Stimulated activated naive CD4-positive, alpha-beta T cell (primary cell): Measurements from ENCODE around the gene RUVBL1.
A peak's percentile ranks its signal among the peaks of the same experiment; 100 is the strongest.

ENCODE experiments used
- DNase-seq, 6 experiments: peaks; one replicate each; lab custom pipeline; 2025; lab: John Stamatoyannopoulos, UW

The RUVBL1 gene

DNA sequence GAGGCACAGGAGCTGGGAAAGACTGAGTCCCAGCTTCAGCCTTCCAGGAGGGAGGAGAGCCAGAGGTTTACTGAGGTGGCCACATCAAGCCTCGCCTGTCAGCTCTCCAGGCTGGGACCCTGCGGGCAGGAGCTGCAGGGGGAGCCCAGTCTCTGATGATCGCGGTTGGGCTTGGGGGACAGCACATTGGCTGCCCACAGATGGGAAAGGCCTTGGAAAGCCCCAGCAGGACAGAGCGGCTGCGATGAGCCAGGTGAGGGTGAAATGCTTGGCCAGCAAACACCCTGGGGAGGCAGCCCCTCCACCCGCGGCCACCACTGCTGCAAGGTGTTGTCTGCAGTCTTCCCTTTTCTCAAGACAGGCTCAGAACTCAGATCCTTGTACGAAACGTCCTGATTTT lies 40.2 kb downstream of the RUVBL1 start:
- DNase-seq, result no peak

DNA sequence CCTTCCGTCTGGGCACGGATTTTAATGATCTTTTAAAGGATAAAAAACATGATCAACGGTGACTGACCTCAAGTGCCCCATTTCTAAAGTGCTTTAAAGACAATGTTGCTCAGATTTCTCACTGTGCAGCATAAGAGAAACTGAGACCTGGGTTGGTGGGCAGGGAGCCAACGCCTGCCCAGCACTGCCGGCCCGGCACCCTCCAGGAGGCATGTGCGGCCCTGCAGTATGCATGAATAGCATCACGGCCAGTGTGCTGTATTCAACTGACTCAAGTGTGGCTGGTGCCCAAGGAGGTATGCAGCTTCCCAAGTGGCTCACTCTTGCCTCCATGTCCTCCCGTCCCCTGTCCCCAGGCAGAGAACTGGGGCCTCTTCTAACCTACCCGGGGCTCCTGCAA lies 41.1 kb downstream of the RUVBL1 start:
- no peak for DNase-seq

GRCh38 chr3:128081846-128082245 lies 41.8 kb downstream of the RUVBL1 start:
- DNase-seq, result no peak

DNA sequence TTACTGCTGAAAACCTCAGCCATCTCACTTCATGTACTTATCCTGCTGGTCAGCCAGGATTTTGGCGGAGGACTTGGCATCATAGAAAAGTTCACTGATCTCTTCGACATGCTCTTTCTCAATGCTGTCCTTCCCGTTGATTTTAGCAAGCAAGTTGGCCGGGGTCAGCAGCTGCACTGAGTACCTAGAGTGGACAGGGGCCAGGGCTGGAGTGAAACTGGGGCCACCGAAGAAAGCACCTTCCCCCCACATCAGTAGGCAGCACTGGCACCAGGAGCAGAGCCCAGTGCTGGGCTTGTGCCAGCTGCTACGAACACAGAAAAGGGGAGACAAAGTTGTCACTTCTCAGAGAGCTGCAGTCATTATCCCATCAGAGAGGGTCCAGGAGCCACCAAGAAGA lies 42.4 kb downstream of the RUVBL1 start:
- no peak for DNase-seq

DNA sequence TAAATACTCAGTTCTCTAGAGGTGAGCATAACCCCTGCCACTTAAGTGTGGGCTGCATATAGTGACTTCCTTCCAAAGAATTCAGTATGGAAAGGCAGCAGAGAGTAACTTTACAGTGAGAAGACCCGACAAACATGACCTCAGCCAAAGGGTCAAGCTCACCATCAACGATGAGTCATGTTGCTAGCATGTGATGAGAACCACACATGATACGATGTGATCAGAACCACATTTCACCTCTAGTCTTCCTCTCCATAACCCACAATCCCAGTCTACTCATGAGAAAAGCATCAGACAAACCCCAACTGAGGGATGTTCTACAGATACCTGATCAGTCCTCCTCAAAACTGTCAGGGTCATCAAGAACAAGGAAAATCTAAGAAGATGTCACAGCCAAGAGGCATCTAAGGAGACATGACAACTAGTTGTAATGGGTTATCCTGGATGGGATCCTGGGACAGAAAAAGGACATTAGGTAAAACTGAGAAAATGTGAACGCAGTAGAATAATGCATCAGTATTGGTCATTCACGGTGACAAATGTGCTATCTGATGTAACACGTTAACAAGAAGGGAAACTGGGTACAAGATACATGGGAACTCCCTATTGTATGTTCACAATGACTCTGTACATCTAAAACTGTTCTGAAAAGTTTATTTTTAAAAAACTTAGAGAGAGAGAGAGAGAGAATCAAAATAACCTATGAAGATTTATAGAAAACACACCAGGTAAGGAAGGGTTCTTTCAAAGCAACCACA lies 43.1 kb downstream of the RUVBL1 start:
- no peak for DNase-seq

GRCh38 chr3:128079823-128080222 lies 43.8 kb downstream of the RUVBL1 start:
- no peak for DNase-seq

GRCh38 chr3:128078875-128079274 lies 44.7 kb downstream of the RUVBL1 start:
- no peak for DNase-seq

DNA sequence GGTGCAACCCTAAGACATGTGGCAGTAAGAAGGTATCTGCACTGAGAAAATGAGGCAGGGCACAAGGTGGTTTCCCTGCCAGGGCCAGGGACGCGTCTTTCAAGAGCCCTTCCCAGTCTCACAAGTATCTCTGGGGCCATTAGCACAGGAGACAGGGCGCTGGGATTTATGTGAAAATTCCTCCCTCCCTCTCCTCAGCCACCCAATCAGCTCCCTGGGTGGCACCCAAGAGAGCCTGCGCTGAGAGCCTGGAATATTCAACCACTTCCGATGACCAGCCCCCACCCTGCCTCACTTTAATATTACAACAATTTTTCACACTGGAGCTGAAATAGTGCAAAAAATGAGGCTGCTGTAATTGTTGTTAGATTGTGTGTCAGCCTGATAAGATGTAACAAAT lies 45.3 kb downstream of the RUVBL1 start:
- no peak for DNase-seq

- DNase-seq, result no peak
These were observed 45.9 kb downstream of the RUVBL1 start for GRCh38 chr3:128077665-128078064.

DNA sequence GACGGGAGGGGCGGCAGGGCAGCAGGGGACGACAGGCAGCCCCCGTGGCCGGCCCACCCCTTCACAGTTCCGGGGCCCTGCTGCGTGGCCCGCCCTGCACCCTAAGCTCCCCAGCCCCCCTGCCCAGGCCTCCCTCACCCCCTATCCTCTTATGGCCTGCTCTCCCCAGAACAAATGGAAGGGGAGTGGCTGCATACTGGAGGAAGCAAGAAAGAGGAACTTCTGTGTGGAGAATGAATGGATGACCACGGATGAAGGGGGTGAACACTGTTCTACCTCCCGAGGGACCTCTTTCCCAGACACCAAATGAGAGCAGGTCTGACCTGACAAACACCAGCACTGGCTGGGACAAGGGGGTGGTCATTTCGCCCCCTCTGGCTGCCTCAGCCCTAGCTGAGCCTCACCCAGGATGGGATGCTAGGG lies 46.4 kb downstream of the RUVBL1 start:
- peak in 1 of 6 experiments; percentile 5 for DNase-seq

- DNase-seq, result peak in 5 of 6 experiments; percentile 8 to 45 (median 42)
These were observed 47.0 kb downstream of the RUVBL1 start for GRCh38 chr3:128076483-128077201.

GRCh38 chr3:128075522-128076482 lies 47.8 kb downstream of the RUVBL1 start:
- DNase-seq, result peak; percentile 58 to 89 (median 84)

GRCh38 chr3:128074851-128075521 lies 48.6 kb downstream of the RUVBL1 start:
- no peak for DNase-seq

GRCh38 chr3:128073807-128074206 lies 49.8 kb downstream of the RUVBL1 start:
- DNase-seq, result no peak

DNA sequence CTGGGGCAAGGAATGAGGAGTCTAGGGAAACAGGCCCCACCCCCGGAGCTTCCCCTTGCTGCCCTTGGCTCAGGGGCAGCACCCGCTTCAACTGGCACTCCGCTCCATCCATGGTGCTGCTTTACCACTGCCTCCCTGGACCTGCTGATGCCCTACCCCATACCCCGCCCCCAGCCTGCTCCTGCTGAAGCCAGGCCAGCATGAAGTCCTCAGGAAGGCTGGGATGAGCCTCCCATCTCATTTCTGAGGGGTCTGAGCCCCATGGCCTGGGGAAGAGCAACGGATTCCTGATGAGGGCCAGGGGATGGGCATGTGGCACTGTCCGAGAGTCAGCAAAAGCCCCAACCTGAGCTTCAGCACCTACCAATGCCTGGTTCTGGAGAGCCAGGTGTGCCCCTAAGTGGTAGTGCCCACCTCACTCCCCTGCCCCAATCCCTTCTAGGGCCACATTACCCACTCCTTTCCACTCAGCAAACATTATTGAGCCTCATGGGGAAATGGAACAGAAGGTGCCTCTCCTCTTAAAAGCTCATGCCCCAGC lies 50.4 kb downstream of the RUVBL1 start:
- DNase-seq, result no peak

- DNase-seq, result no peak
These were observed 51.0 kb downstream of the RUVBL1 start for GRCh38 chr3:128072454-128073184.

GRCh38 chr3:128071771-128072453 lies 51.7 kb downstream of the RUVBL1 start:
- no peak for DNase-seq

DNA sequence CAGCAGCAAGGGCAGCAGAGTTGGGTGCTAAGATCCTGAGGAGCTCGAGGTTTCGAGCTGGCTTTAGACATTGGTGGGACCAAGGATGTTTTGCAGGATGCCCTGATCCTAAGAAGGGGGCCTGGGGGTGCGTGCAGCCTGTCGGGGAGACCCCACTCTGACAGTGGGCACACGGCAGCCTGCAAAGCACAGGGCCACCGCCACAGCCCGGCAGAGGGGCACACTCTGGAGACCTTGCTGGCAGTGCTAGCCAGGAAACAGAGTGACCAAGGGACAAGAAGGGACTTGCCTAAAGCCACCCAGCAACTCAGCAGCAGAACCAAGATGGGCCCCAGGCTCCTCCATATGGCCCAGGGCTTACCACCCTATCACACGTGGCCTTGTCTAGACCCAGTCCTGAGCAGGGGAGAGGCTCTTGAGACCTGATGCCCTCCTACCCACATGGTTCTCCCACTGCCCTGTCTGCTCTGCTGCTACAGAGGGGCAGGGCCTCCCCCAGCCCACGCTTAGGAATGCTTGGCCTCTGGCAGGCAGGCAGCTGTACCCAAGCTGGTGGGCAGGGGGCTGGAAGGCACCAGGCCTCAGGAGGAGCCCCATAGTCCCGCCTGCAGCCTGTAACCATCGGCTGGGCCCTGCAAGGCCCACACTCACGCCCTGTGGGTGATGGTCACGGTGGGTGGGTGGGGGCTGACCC lies 52.6 kb downstream of the RUVBL1 start:
- DNase-seq, result no peak

- DNase-seq, result no peak
These were observed 54.3 kb downstream of the RUVBL1 start for GRCh38 chr3:128069271-128069670.
